ENCODE data around the gene COL13A1.

DNA sequence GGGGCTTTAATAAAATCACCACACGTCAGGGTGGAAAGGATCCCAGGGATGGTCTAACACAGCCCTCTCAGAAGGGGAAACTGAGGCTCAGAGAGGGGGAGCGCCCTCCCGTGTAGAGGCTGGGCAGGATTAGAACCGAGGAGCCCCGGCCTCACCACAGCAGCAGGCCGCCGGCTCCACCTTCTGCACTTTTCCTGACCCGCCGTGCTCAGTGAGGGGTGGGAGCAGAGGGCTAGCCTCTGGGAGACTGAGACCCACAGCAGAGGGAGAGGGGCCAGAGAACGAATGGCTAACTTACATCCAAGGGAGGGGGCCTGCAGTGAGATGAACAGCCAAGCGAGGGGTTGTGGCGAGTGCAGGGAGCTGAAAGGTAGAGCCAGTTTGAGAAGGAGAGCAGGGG lies 79.5 kb downstream of the COL13A1 start:
- TF ChIP-seq, protein P1, sequence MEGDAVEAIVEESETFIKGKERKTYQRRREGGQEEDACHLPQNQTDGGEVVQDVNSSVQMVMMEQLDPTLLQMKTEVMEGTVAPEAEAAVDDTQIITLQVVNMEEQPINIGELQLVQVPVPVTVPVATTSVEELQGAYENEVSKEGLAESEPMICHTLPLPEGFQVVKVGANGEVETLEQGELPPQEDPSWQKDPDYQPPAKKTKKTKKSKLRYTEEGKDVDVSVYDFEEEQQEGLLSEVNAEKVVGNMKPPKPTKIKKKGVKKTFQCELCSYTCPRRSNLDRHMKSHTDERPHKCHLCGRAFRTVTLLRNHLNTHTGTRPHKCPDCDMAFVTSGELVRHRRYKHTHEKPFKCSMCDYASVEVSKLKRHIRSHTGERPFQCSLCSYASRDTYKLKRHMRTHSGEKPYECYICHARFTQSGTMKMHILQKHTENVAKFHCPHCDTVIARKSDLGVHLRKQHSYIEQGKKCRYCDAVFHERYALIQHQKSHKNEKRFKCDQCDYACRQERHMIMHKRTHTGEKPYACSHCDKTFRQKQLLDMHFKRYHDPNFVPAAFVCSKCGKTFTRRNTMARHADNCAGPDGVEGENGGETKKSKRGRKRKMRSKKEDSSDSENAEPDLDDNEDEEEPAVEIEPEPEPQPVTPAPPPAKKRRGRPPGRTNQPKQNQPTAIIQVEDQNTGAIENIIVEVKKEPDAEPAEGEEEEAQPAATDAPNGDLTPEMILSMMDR (conservative IDR thresholded peaks at IDR 0.05 in 1 of 2, IDR thresholded peaks at IDR 0.05 in 1 of 2; ENCODE audit: low read depth in 1 of 2, low read length in 2 of 2), result no peak
- no peak for TF ChIP-seq EZH2 (IDR thresholded peaks at IDR 0.05; ENCODE audit: low read length, missing control alignments)
